Left kidney (tissue), 2 donors: ENCODE results near the gene TCF15. TPM values are rescaled to one million over a fixed set of nuclear protein-coding genes. Genes with fewer than 3 reads are reported as not detected.
"Not testable (repeated sequence)": the region's sequence is repeated elsewhere in the genome, so short reads cannot be mapped to it uniquely, and the experiment has no call there.

Source experiments
- DNase-seq: peaks from one replicate; pipeline ENCODE4 v3.0.0-alpha.2; 2013
- polyA plus RNA-seq: library from polyadenylated mRNA; unstranded; fragments of 120-200 nt; gene quantifications from one replicate; pipeline ENCODE4 v1.2.1, GENCODE V29; 2013; ENCODE audit not compliant: insufficient read length

The TCF15 gene
- polyA plus RNA-seq, 1 donor, result 0.90 TPM

GRCh38 chr20:582204-582603 is 27.9 kb downstream of the TCF15 start:
- no peak for DNase-seq

- not testable (repeated sequence) for DNase-seq
Observed at GRCh38 chr20:578940-579690, 31.0 kb downstream of the TCF15 start.

- no peak for DNase-seq
Observed at GRCh38 chr20:577167-577791, 32.8 kb downstream of the TCF15 start.

- no peak for DNase-seq
Observed at GRCh38 chr20:576156-576555, 34.0 kb downstream of the TCF15 start.

- DNase-seq, result no peak
Observed at GRCh38 chr20:575230-575629, 34.9 kb downstream of the TCF15 start.

GRCh38 chr20:574297-574942 is 35.7 kb downstream of the TCF15 start:
- no peak for DNase-seq

- no peak for DNase-seq
Observed at GRCh38 chr20:573414-574296, 36.5 kb downstream of the TCF15 start.

GRCh38 chr20:572727-573126 is 37.4 kb downstream of the TCF15 start:
- no peak for DNase-seq

- peak; percentile 76 for DNase-seq
Observed at GRCh38 chr20:571754-572441, 38.2 kb downstream of the TCF15 start.

GRCh38 chr20:568673-569415 is 41.3 kb downstream of the TCF15 start:
- no peak for DNase-seq

- no peak for DNase-seq
Observed at GRCh38 chr20:568097-568652, 41.9 kb downstream of the TCF15 start.

GRCh38 chr20:564192-564591 is 45.9 kb downstream of the TCF15 start:
- no peak for DNase-seq

- no peak for DNase-seq
Observed at GRCh38 chr20:563187-563586, 46.9 kb downstream of the TCF15 start.

GRCh38 chr20:562232-562897 is 47.7 kb downstream of the TCF15 start:
- no peak for DNase-seq

GRCh38 chr20:561437-562231 is 48.5 kb downstream of the TCF15 start:
- DNase-seq, result peak; percentile 80

- DNase-seq, result no peak
Observed at GRCh38 chr20:560680-561079, 49.4 kb downstream of the TCF15 start.

GRCh38 chr20:558117-558516 is 52.0 kb downstream of the TCF15 start:
- no peak for DNase-seq

GRCh38 chr20:556984-557383 is 53.1 kb downstream of the TCF15 start:
- DNase-seq, result no peak

- DNase-seq, result no peak
Observed at GRCh38 chr20:555976-556385, 54.1 kb downstream of the TCF15 start.
